Neuron (in vitro differentiated cells): ENCODE data around the gene AHNAK2.

ENCODE experiments used
- H2AFZ ChIP-seq: one replicate; pipeline ENCODE4 v1.6.1; 2013; ENCODE audit warnings: low read depth, mild to moderate bottlenecking, inconsistent platforms, low read length, moderate library complexity
- H3K27me3 ChIP-seq: one replicate; pipeline ENCODE4 v1.6.1; 2013; ENCODE audit warnings: low read length; ENCODE audit not compliant: insufficient read depth
- H3K36me3 ChIP-seq: one replicate; pipeline ENCODE4 v1.6.1; 2013; ENCODE audit warnings: low read length; ENCODE audit not compliant: insufficient read depth
- H3K4me1 ChIP-seq: one replicate; pipeline ENCODE4 v1.6.1; 2013; ENCODE audit warnings: low read length; ENCODE audit not compliant: insufficient read depth
- H3K4me3 ChIP-seq: 2 replicates; pipeline ENCODE4 v1.5.1; 2013; ENCODE audit warnings: mild to moderate bottlenecking, low read length, moderate library complexity
- H3K9me3 ChIP-seq: one replicate; pipeline ENCODE4 v1.6.1; 2013; ENCODE audit warnings: low read length

The AHNAK2 gene

GRCh38 chr14:104970231-104971068 lies 7.7 kb downstream of the AHNAK2 start:
- no peaks in the 10 kb centered on the region for H3K9me3 ChIP-seq
- H2AFZ ChIP-seq = no peak overlapping the region
- no peak overlapping the region for H3K4me3 ChIP-seq
- H3K4me1 ChIP-seq = peaks cover 28% of the 10 kb centered on the region
- no peaks in the 10 kb centered on the region for H3K36me3 ChIP-seq
- H3K27me3 ChIP-seq = peaks cover 61% of the 10 kb centered on the region

- Histone ChIP-seq H3K27me3 (peaks cover 56% of the 10 kb centered on the region), H3K9me3 (no peaks in the 10 kb centered on the region), H3K36me3 (no peaks in the 10 kb centered on the region), H2AFZ (no peak overlapping the region), H3K4me3 (no peak overlapping the region), H3K4me1 (peaks cover 28% of the 10 kb centered on the region)
Observed at GRCh38 chr14:104969741-104970230, 8.4 kb downstream of the AHNAK2 start.

- peaks cover 49% of the 10 kb centered on the region for H3K27me3 ChIP-seq
- no peak overlapping the region for H2AFZ ChIP-seq
- no peaks in the 10 kb centered on the region for H3K36me3 ChIP-seq
- no peak overlapping the region for H3K4me3 ChIP-seq
- peaks cover 28% of the 10 kb centered on the region for H3K4me1 ChIP-seq
- no peaks in the 10 kb centered on the region for H3K9me3 ChIP-seq
Observed at GRCh38 chr14:104968541-104969401, 9.4 kb downstream of the AHNAK2 start.

- Histone ChIP-seq H3K27me3 (peaks cover 49% of the 10 kb centered on the region), H3K9me3 (no peaks in the 10 kb centered on the region), H2AFZ (no peak overlapping the region), H3K36me3 (no peaks in the 10 kb centered on the region), H3K4me3 (no peak overlapping the region), H3K4me1 (peaks cover 23% of the 10 kb centered on the region)
Observed at GRCh38 chr14:104968153-104968527, 10.0 kb downstream of the AHNAK2 start.

- Histone ChIP-seq H3K36me3 (no peaks in the 10 kb centered on the region), H3K4me3 (no peak overlapping the region), H3K9me3 (no peaks in the 10 kb centered on the region), H2AFZ (no peak overlapping the region), H3K4me1 (peaks cover 17% of the 10 kb centered on the region), H3K27me3 (peaks cover 49% of the 10 kb centered on the region)
Observed at GRCh38 chr14:104967386-104968152, 10.6 kb downstream of the AHNAK2 start.

- H3K4me3 ChIP-seq = no peak overlapping the region
Observed at GRCh38 chr14:104966981-104967385, 11.2 kb downstream of the AHNAK2 start.

GRCh38 chr14:104966261-104966865 lies 11.8 kb downstream of the AHNAK2 start:
- H2AFZ ChIP-seq = no peak overlapping the region
- peaks cover 44% of the 10 kb centered on the region for H3K27me3 ChIP-seq
- H3K36me3 ChIP-seq = no peaks in the 10 kb centered on the region
- no peak overlapping the region for H3K4me3 ChIP-seq
- H3K9me3 ChIP-seq = no peaks in the 10 kb centered on the region
- peaks cover 15% of the 10 kb centered on the region for H3K4me1 ChIP-seq

More at GRCh38 chr14:104966981-104967385, 11.2 kb downstream of the AHNAK2 start:
- Histone ChIP-seq H3K27me3 (peaks cover 44% of the 10 kb centered on the region), H3K36me3 (no peaks in the 10 kb centered on the region), H2AFZ (no peak overlapping the region), H3K9me3 (no peaks in the 10 kb centered on the region), H3K4me1 (peaks cover 15% of the 10 kb centered on the region)

- H3K9me3 ChIP-seq = no peaks in the 10 kb centered on the region
- no peak overlapping the region for H3K4me3 ChIP-seq
- no peaks in the 10 kb centered on the region for H3K36me3 ChIP-seq
- H3K4me1 ChIP-seq = peaks cover 15% of the 10 kb centered on the region
- H3K27me3 ChIP-seq = peaks cover 42% of the 10 kb centered on the region
- no peak overlapping the region for H2AFZ ChIP-seq
Observed at GRCh38 chr14:104965561-104966231, 12.5 kb downstream of the AHNAK2 start.

- no peak overlapping the region for H2AFZ ChIP-seq
- peaks cover 43% of the 10 kb centered on the region for H3K27me3 ChIP-seq
Observed at GRCh38 chr14:104964546-104964945, 13.6 kb downstream of the AHNAK2 start.

GRCh38 chr14:104957146-104958113 lies 20.7 kb downstream of the AHNAK2 start:
- H3K27me3 ChIP-seq = peaks cover 39% of the 10 kb centered on the region
- H3K9me3 ChIP-seq = no peaks in the 10 kb centered on the region
- no peaks in the 10 kb centered on the region for H3K36me3 ChIP-seq
- no peak overlapping the region for H2AFZ ChIP-seq
- H3K4me1 ChIP-seq = no peaks in the 10 kb centered on the region
- H3K4me3 ChIP-seq = no peak overlapping the region

More at GRCh38 chr14:104964546-104964945, 13.6 kb downstream of the AHNAK2 start:
- Histone ChIP-seq H3K4me3 (no peak overlapping the region), H3K4me1 (peaks cover 15% of the 10 kb centered on the region), H3K36me3 (no peaks in the 10 kb centered on the region), H3K9me3 (no peaks in the 10 kb centered on the region)

GRCh38 chr14:104956290-104956890 lies 21.8 kb downstream of the AHNAK2 start:
- no peak overlapping the region for H2AFZ ChIP-seq
- H3K27me3 ChIP-seq = peaks cover 39% of the 10 kb centered on the region
- H3K9me3 ChIP-seq = no peaks in the 10 kb centered on the region
- H3K36me3 ChIP-seq = no peaks in the 10 kb centered on the region
- no peaks in the 10 kb centered on the region for H3K4me1 ChIP-seq
- H3K4me3 ChIP-seq = no peak overlapping the region
